GM12878 (cell line): Measurements from ENCODE around the gene ITPR3. TPM values are rescaled to one million over a fixed set of nuclear protein-coding genes. Genes with fewer than 3 reads are reported as not detected.

Experiments
- ATAC-seq: fragments of 200-7000 bp; cut with Tn5 transposase; 3 replicates; pipeline ENCODE4 v1.9.1; 2020; ENCODE audit warnings: mild to moderate bottlenecking, moderate library complexity
- BruUV-seq: library from RNA; stranded (reverse); fragments of 400-500 nt; replicated peaks from 2 replicates; lab custom pipeline; 2021; lab: Mats Ljungman, UMichigan
- CTCF ChIA-PET: fragments of 300-600 bp; sonication (Branson Sonifier 250); formaldehyde crosslinking; extraction: SDS; loops from one replicate; lab custom pipeline; 2021; ENCODE audit warnings: inconsistent platforms; lab: Yijun Ruan, JAX
- POLR2A ChIA-PET: fragments of 350-600 bp; formaldehyde crosslinking; extraction: SDS; loops from one replicate; lab custom pipeline; 2021; ENCODE audit warnings: inconsistent platforms; lab: Charles Lee
- RAD21 ChIA-PET: fragments of 300-600 bp; sonication (Branson Sonifier 250); formaldehyde crosslinking; loops from one replicate; lab custom pipeline; 2023; ENCODE audit warnings: antibody characterized with exemption; ENCODE audit not compliant: unreplicated experiment; lab: Charles Lee
- SMC1A ChIA-PET: fragments of 300-600 bp; sonication (Branson Sonifier 250); formaldehyde crosslinking; loops from one replicate; lab custom pipeline; 2023; ENCODE audit not compliant: unreplicated experiment, uncharacterized antibody; lab: Charles Lee
- DNase-seq: peaks from one replicate; pipeline ENCODE4 v3.0.0-alpha.2; 2011; ENCODE audit warnings: low read depth, low spot score
- FAIRE-seq: peaks from 3 replicates; lab custom pipeline; 2011; peaks lifted over from hg19 to GRCh38; lab: Jason Lieb, UNC
- H2AFZ ChIP-seq: 2 replicates; pipeline ENCODE4 v1.6.0; 2011; ENCODE audit warnings: low read depth, low read length, control low read depth; ENCODE audit not compliant: control insufficient read depth
- H3K27ac ChIP-seq: 2 replicates; pipeline ENCODE4 v1.5.1; 2011; ENCODE audit warnings: control low read depth; ENCODE audit not compliant: control insufficient read depth, insufficient read depth
- H3K27me3 ChIP-seq, 2 experiments: replicated peaks in 1 of 2; 2 replicates each; pipeline versions ENCODE4 v1.6.0 to v1.6.1; 2011; ENCODE audit warnings: low read length in 1 of 2; ENCODE audit not compliant: control insufficient read depth in 2 of 2, insufficient read depth in 2 of 2
- H3K36me3 ChIP-seq, 2 experiments: 2 replicates each; pipeline ENCODE4 v1.5.1; 2011; ENCODE audit warnings: low read length in 1 of 2; ENCODE audit not compliant: control insufficient read depth in 2 of 2, insufficient read depth in 2 of 2
- H3K4me1 ChIP-seq: 2 replicates; pipeline ENCODE4 v1.6.1; 2011; ENCODE audit warnings: mild to moderate bottlenecking, low read length, moderate library complexity, mixed read lengths; ENCODE audit not compliant: control insufficient read depth, insufficient read depth
- H3K4me2 ChIP-seq: 2 replicates; pipeline ENCODE4 v1.6.0; 2011; ENCODE audit warnings: control low read depth; ENCODE audit not compliant: control insufficient read depth, insufficient read depth
- H3K4me3 ChIP-seq: fragments of 200-600 bp; sonication (generic); 2 replicates; pipeline ENCODE4 v1.5.1; 2016
- H3K79me2 ChIP-seq: 2 replicates; pipeline ENCODE4 v1.6.0; 2011; ENCODE audit warnings: low read length; ENCODE audit not compliant: control insufficient read depth, insufficient read depth
- H3K9ac ChIP-seq: 2 replicates; pipeline ENCODE4 v1.8.0; 2011; ENCODE audit warnings: low read length, control low read depth, mixed read lengths; ENCODE audit not compliant: control insufficient read depth, insufficient read depth
- H3K9me3 ChIP-seq: replicated peaks from 3 replicates; pipeline ENCODE4 v1.5.1; 2011; ENCODE audit warnings: mild to moderate bottlenecking, low read length; ENCODE audit not compliant: control insufficient read depth, insufficient read depth
- H4K20me1 ChIP-seq: 2 replicates; pipeline ENCODE4 v1.6.0; 2011; ENCODE audit not compliant: control insufficient read depth, insufficient read depth
- E2F4 ChIP-seq: IDR thresholded peaks from 2 replicates; pipeline ENCODE4 v1.6.1; 2012; ENCODE audit warnings: low read depth, low read length, improper control_type of control experiment
- HCFC1 ChIP-seq: fragments of 150-350 bp; IDR thresholded peaks from 2 replicates; pipeline ENCODE4 v1.6.1; 2014; ENCODE audit warnings: low read length
- HDAC6 ChIP-seq: fragments of 200-600 bp; sonication (generic); IDR thresholded peaks from one replicate; pipeline ENCODE4 v1.8.0; 2017; ENCODE audit warnings: antibody characterized with exemption; ENCODE audit not compliant: unreplicated experiment
- HSF1 ChIP-seq: fragments of 150-350 bp; IDR thresholded peaks from 2 replicates; pipeline ENCODE4 v1.6.1; 2014; ENCODE audit warnings: mild to moderate bottlenecking, low read depth, low read length
- MLLT1 ChIP-seq: fragments of 450-650 bp; IDR thresholded peaks from 2 replicates; pipeline ENCODE4 v1.6.1; 2016; ENCODE audit warnings: mild to moderate bottlenecking
- MYB ChIP-seq: fragments of 150-350 bp; IDR thresholded peaks from 2 replicates; pipeline ENCODE4 v1.6.1; 2014; ENCODE audit warnings: mild to moderate bottlenecking, low read depth, low read length, borderline replicate concordance
- NFXL1 ChIP-seq: fragments of 450-650 bp; IDR thresholded peaks from 2 replicates; pipeline ENCODE4 v1.6.1; 2017; ENCODE audit warnings: antibody characterized with exemption, mild to moderate bottlenecking, borderline replicate concordance
- NR2F1 ChIP-seq: fragments of 450-650 bp; conservative IDR thresholded peaks from 2 replicates; pipeline ENCODE4 v1.6.1; 2017; ENCODE audit warnings: mild to moderate bottlenecking
- PAX5 ChIP-seq: IDR thresholded peaks from 2 replicates; pipeline ENCODE4 v1.6.1; 2011; ENCODE audit warnings: low read depth, low read length, borderline replicate concordance
- POLR2AphosphoS5 ChIP-seq: IDR thresholded peaks from 2 replicates; pipeline ENCODE4 v1.6.1; 2011; ENCODE audit warnings: mild to moderate bottlenecking, low read length, inconsistent platforms
- SIX5 ChIP-seq: IDR thresholded peaks from 2 replicates; pipeline ENCODE4 v1.6.1; 2011; ENCODE audit warnings: mild to moderate bottlenecking, low read depth, low read length, moderate library complexity; ENCODE audit not compliant: severe bottlenecking
- SP1 ChIP-seq: IDR thresholded peaks from one replicate; pipeline ENCODE4 v1.6.1; 2011; ENCODE audit warnings: low read depth, low read length
- ZNF384 ChIP-seq: IDR thresholded peaks from 2 replicates; pipeline ENCODE4 v1.6.1; 2012; ENCODE audit warnings: low read depth, mild to moderate bottlenecking, low read length, improper control_type of control experiment, borderline replicate concordance
- WGBS: methylation state at CpG from one replicate; pipeline ENCODE4 v1.1.6; 2016; ENCODE audit warnings: low lambda C conversion rate; ENCODE audit not compliant: insufficient replicate concordance, insufficient coverage; ENCODE audit errors: missing lambda C conversion rate; 5-methylcytosine and 5-hydroxymethylcytosine counted together
- in situ Hi-C: fragments of 300-500 bp; cut with MboI; formaldehyde crosslinking; loops from 9 replicates; pipeline ENCODE4 v1.14.3; 2018; ENCODE audit warnings: mixed read lengths
- intact Hi-C: fragments of 100-400 bp; cut with micrococcal nuclease; formaldehyde crosslinking; loops from one replicate; pipeline ENCODE4 v1.14.2; 2022; ENCODE audit not compliant: unreplicated experiment
- polyA plus RNA-seq, 11 experiments: library from polyadenylated mRNA; depleted of rRNA in 4 of 11; unstranded in 6 of 11; stranded (reverse) in 5 of 11; fragments of >200 nt; fragmentation: Nextera tagmentation in 4 of 11; fragmentation: Illumina TruSeq in 1 of 11; extraction: Ambion mirVana in 4 of 11; extraction: Trizol in 1 of 11; gene quantifications; 1 replicate in 1 of 11; 2 replicates in 10 of 11; pipeline versions ENCODE4 v1.2.1 to v1.2.3, GENCODE V29; 2011 to 2016; ENCODE audit warnings: inconsistent platforms in 2 of 11, missing spikeins in 2 of 11, low read depth in 1 of 11
- total RNA-seq, 4 experiments: library from RNA; depleted of rRNA in 3 of 4; stranded (reverse); fragments of >200 nt in 3 of 4; fragmentation: Illumina TruSeq in 1 of 4; extraction: Trizol in 1 of 4; gene quantifications; 2 replicates each; pipeline versions ENCODE4 v1.2.1 to v1.2.3, GENCODE V29; 2013 to 2021
- TF ChIP-seq, protein P1 (sequence below): IDR thresholded peaks from 2 replicates; pipeline ENCODE4 v1.6.1; 2011; ENCODE audit warnings: mild to moderate bottlenecking, low read depth, low read length, moderate library complexity; ENCODE audit not compliant: insufficient replicate concordance
- TF ChIP-seq, protein P2 (sequence below): IDR thresholded peaks from 2 replicates; pipeline ENCODE4 v1.6.1; 2011; ENCODE audit warnings: low read depth, low read length, improper control_type of control experiment, borderline replicate concordance

ITPR3 gene
- total and polyA plus RNA-seq, 10 of the 15 experiments (the other 5 are each of a cell fraction or from before 2014, with no cell fraction given), result 0.32 to 34.0 (median 11.9) TPM

DNA sequence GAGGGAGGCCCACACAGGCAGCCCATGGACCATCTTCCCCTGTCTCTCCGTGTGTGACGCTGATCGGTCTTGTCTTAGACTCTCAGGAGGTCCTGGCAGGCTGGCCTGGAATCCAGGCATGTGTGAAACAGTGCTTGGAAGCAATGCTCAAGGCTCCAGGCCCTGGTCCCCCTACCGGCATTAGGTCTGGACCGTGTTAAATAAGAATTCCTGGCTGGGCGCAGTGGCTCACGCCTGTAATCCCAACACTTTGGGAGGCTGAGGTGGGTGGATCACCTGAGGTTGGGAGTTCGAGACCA is 112.5 kb downstream of the ITPR3 start:
- SMC1A ChIA-PET, result no interaction called here

More for the DNA sequence above, 112.5 kb downstream of the ITPR3 start:
- 77% methylated on average over 8 of the region's 8 CpGs for WGBS
- TF ChIP-seq POLR2AphosphoS5, result no peak
- no peak for TF ChIP-seq MLLT1
- TF ChIP-seq NR2F1, result no peak
- no peak for TF ChIP-seq HDAC6
- TF ChIP-seq, protein P1, sequence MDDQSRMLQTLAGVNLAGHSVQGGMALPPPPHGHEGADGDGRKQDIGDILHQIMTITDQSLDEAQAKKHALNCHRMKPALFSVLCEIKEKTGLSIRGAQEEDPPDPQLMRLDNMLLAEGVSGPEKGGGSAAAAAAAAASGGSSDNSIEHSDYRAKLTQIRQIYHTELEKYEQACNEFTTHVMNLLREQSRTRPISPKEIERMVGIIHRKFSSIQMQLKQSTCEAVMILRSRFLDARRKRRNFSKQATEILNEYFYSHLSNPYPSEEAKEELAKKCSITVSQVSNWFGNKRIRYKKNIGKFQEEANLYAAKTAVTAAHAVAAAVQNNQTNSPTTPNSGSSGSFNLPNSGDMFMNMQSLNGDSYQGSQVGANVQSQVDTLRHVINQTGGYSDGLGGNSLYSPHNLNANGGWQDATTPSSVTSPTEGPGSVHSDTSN, result no peak
- TF ChIP-seq NFXL1, result no peak
- TF ChIP-seq SIX5, result no peak
- TF ChIP-seq SP1, result no peak
- TF ChIP-seq PAX5, result no peak
- TF ChIP-seq E2F4, result no peak
- TF ChIP-seq ZNF384, result no peak
- TF ChIP-seq, protein P2, sequence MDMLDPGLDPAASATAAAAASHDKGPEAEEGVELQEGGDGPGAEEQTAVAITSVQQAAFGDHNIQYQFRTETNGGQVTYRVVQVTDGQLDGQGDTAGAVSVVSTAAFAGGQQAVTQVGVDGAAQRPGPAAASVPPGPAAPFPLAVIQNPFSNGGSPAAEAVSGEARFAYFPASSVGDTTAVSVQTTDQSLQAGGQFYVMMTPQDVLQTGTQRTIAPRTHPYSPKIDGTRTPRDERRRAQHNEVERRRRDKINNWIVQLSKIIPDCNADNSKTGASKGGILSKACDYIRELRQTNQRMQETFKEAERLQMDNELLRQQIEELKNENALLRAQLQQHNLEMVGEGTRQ, result no peak
- no peak for TF ChIP-seq HSF1
- no peak for TF ChIP-seq HCFC1
- no peak for TF ChIP-seq MYB
- no peaks in the 10 kb centered on the region for H3K4me1 ChIP-seq
- BruUV-seq, result no TSS peak
- no peak for FAIRE-seq
- no peaks in the 10 kb centered on the region for H3K9me3 ChIP-seq
- ChIA-PET POLR2A (no interaction called here), RAD21 (no interaction called here), CTCF (no interaction called here)
- ATAC-seq, result no peak
- H4K20me1 ChIP-seq, result no peaks in the 10 kb centered on the region; the same call in 1 of the 2 replicates
- intact Hi-C loops (no loop called here), in situ Hi-C loops (no loop called here)
- no peak overlapping the region for H3K4me2 ChIP-seq
- H3K27me3 ChIP-seq, result peaks cover 0 to 4% of the 10 kb centered on the region in 2 experiments; a peak in 1 of 4 replicates
- no peak overlapping the region for H3K4me3 ChIP-seq
- no peak overlapping the region for H3K9ac ChIP-seq
- H3K79me2 ChIP-seq, result no peaks in the 10 kb centered on the region
- H3K27ac ChIP-seq, result no peak overlapping the region
- DNase-seq, result no peak
- H3K36me3 ChIP-seq, result no peaks in the 10 kb centered on the region
- H2AFZ ChIP-seq, result no peak overlapping the region
